Mucosa of descending colon (tissue), 3 donors: ENCODE results near the gene GPX6. TPM values are rescaled to one million over a fixed set of nuclear protein-coding genes. Genes with fewer than 3 reads are reported as not detected.

Source experiments
- ATAC-seq: fragments of 200-7000 bp; cut with Tn5 transposase; one replicate; pipeline ENCODE4 v1.9.1; 2020; ENCODE audit warnings: mild to moderate bottlenecking, moderate library complexity
- DNase-seq, 3 donors: peaks; one replicate each; pipeline ENCODE4 v3.0.0-alpha.2; 2020
- H3K36me3 ChIP-seq: fragments of 200-600 bp; one replicate; pipeline ENCODE4 v1.8.0; 2021; ENCODE audit warnings: low read depth, mild to moderate bottlenecking
- H3K4me1 ChIP-seq: fragments of 200-600 bp; one replicate; pipeline ENCODE4 v1.8.0; 2021; ENCODE audit warnings: low read depth, mild to moderate bottlenecking
- H3K4me3 ChIP-seq: fragments of 200-600 bp; one replicate; pipeline ENCODE4 v1.8.0; 2021; ENCODE audit warnings: mild to moderate bottlenecking
- H3K9me3 ChIP-seq: fragments of 200-600 bp; one replicate; pipeline ENCODE4 v1.8.0; 2021; ENCODE audit warnings: mild to moderate bottlenecking
- CTCF ChIP-seq: fragments of 200-600 bp; IDR thresholded peaks from one replicate; pipeline ENCODE4 v1.8.0; 2022; ENCODE audit warnings: antibody characterized with exemption, mild to moderate bottlenecking
- intact Hi-C, 2 donors: fragments of 100-400 bp; cut with DNase I in 1 of 2; cut with micrococcal nuclease in 1 of 2; formaldehyde crosslinking; loops; one replicate each; pipeline versions ENCODE4 v1.11.0 to v1.11.1; 2022; cut with DNase I, micrococcal nuclease
- long read RNA-seq, 2 donors: library from polyadenylated mRNA; unstranded; transcript quantifications; one replicate each; pipeline ENCODE4 v2.0.0, GENCODE V29; 2019 to 2021
- total RNA-seq, 3 donors: library from RNA; stranded (reverse); fragmentation: NEBNext Ultra II Directional in 2 of 3; extraction: Animal tissue kit (Norgen Biotek cat#: 25700) in 2 of 3; gene quantifications; one replicate each; pipeline versions ENCODE4 v1.2.1 to v1.2.4, GENCODE V29; 2021 to 2023
- donor health status: DM: no; HTN: no; CAD: no; lungs with moderate emphysema.
- donor health status: DM: no; HTN: no; CAD: no.
- donor health status: DM: no; HTN: yes; CAD: no.

The GPX6 gene
- not detected for total RNA-seq
- long read RNA-seq, donor 1: 0 reads
- long read RNA-seq, donor 2: 0 reads

- ATAC-seq (no peak), DNase-seq (no peak)
- H3K36me3 ChIP-seq: no peaks in the 10 kb centered on the region
- intact Hi-C loops: no loop called here
- TF ChIP-seq CTCF: no peak
- no peaks in the 10 kb centered on the region for H3K4me1 ChIP-seq
- no peak within 1 kb of the TSS for H3K4me3 ChIP-seq
- no peaks in the 10 kb centered on the region for H3K9me3 ChIP-seq
These were observed at the start of gene GPX6 for GRCh38 chr6:28515676-28516075. Gene GPX6, minus strand, starts transcription at chr6:28515793. Its CDS starts 50 bp downstream, at chr6:28515743.

- Histone ChIP-seq H3K36me3 (no peaks in the 10 kb centered on the region), H3K9me3 (no peaks in the 10 kb centered on the region), H3K4me3 (no peak overlapping the region), H3K4me1 (no peaks in the 10 kb centered on the region)
- intact Hi-C loops: no loop called here
- no peak for ATAC-seq
- no peak for DNase-seq
- TF ChIP-seq CTCF: no peak
These were observed 48.0 kb upstream of the GPX6 start for GRCh38 chr6:28563430-28564095.

- DNase-seq: no peak
- TF ChIP-seq CTCF: no peak
- Histone ChIP-seq H3K9me3 (no peaks in the 10 kb centered on the region), H3K36me3 (no peaks in the 10 kb centered on the region), H3K4me3 (no peak overlapping the region), H3K4me1 (no peaks in the 10 kb centered on the region)
- intact Hi-C loops: no loop called here
- ATAC-seq: no peak
These were observed 43.0 kb upstream of the GPX6 start for GRCh38 chr6:28558629-28559028.

- Histone ChIP-seq H3K9me3 (no peaks in the 10 kb centered on the region), H3K36me3 (no peaks in the 10 kb centered on the region), H3K4me3 (no peak overlapping the region), H3K4me1 (no peaks in the 10 kb centered on the region)
- DNase-seq (no peak), ATAC-seq (no peak)
- intact Hi-C loops: no loop called here
- TF ChIP-seq CTCF: no peak
These were observed 39.5 kb upstream of the GPX6 start for GRCh38 chr6:28555136-28555535.

- intact Hi-C loops: no loop called here
- no peak overlapping the region for H3K4me3 ChIP-seq
- TF ChIP-seq CTCF: no peak
- DNase-seq (no peak), ATAC-seq (no peak)
- H3K9me3 ChIP-seq: no peaks in the 10 kb centered on the region
- H3K4me1 ChIP-seq: no peaks in the 10 kb centered on the region
- no peaks in the 10 kb centered on the region for H3K36me3 ChIP-seq
These were observed 38.6 kb upstream of the GPX6 start for GRCh38 chr6:28553986-28554881.
